Measurements from ENCODE around the gene UBR3.
"Not testable (repeated sequence)": the region's sequence is repeated elsewhere in the genome, so short reads cannot be mapped to it uniquely, and the experiment has no call there.

The UBR3 gene

GRCh38 chr2:169823996-169824372 is 3.3 kb upstream of the UBR3 start:
- in situ Hi-C loops (cut with MboI; ENCODE audit: low sequenced_read_pairs): no loop called here

- in situ Hi-C loops (cut with MboI; ENCODE audit: low sequenced_read_pairs): no loop called here
Measured at GRCh38 chr2:169824373-169825333, 2.6 kb upstream of the UBR3 start, which contains the start of gene METTL5. Gene METTL5 (minus strand): TSS chr2:169824905. CDS start chr2:169824597, 308 bp downstream.

GRCh38 chr2:169828141-169828811 is 1.0 kb downstream of the UBR3 start:
- in situ Hi-C loops (cut with MboI; ENCODE audit: low sequenced_read_pairs): no loop called here

- in situ Hi-C loops (cut with MboI; ENCODE audit: low sequenced_read_pairs): no loop called here
Measured at GRCh38 chr2:169834401-169834800, 7.1 kb downstream of the UBR3 start.

- in situ Hi-C loops (cut with MboI; ENCODE audit: low sequenced_read_pairs): no loop called here
Measured at GRCh38 chr2:169838743-169839489, 11.7 kb downstream of the UBR3 start.

- in situ Hi-C loops (cut with MboI; ENCODE audit: low sequenced_read_pairs): no loop called here
Measured at GRCh38 chr2:169839954-169840746, 12.9 kb downstream of the UBR3 start.

GRCh38 chr2:169840747-169841142 is 13.5 kb downstream of the UBR3 start:
- in situ Hi-C loops (cut with MboI; ENCODE audit: low sequenced_read_pairs): no loop called here

GRCh38 chr2:169841625-169842024 is 14.4 kb downstream of the UBR3 start:
- in situ Hi-C loops (cut with MboI; ENCODE audit: low sequenced_read_pairs): not testable (repeated sequence)

- in situ Hi-C loops (cut with MboI; ENCODE audit: low sequenced_read_pairs): no loop called here
Measured at GRCh38 chr2:169845016-169845415, 17.8 kb downstream of the UBR3 start.

GRCh38 chr2:169848959-169849693 is 21.9 kb downstream of the UBR3 start:
- in situ Hi-C loops (cut with MboI; ENCODE audit: low sequenced_read_pairs): not testable (repeated sequence)

- in situ Hi-C loops (cut with MboI; ENCODE audit: low sequenced_read_pairs): no loop called here
Measured at GRCh38 chr2:169849710-169850109, 22.5 kb downstream of the UBR3 start.

- in situ Hi-C loops (cut with MboI; ENCODE audit: low sequenced_read_pairs): no loop called here
Measured at GRCh38 chr2:169853041-169853668, 25.9 kb downstream of the UBR3 start.

- in situ Hi-C loops (cut with MboI; ENCODE audit: low sequenced_read_pairs): not testable (repeated sequence)
Measured at GRCh38 chr2:169855281-169856258, 28.3 kb downstream of the UBR3 start.

GRCh38 chr2:169859423-169859822 is 32.2 kb downstream of the UBR3 start:
- in situ Hi-C loops (cut with MboI; ENCODE audit: low sequenced_read_pairs): no loop called here

GRCh38 chr2:169860149-169860548 is 32.9 kb downstream of the UBR3 start:
- in situ Hi-C loops (cut with MboI; ENCODE audit: low sequenced_read_pairs): no loop called here

GRCh38 chr2:169862816-169863215 is 35.6 kb downstream of the UBR3 start:
- in situ Hi-C loops (cut with MboI; ENCODE audit: low sequenced_read_pairs): no loop called here

- in situ Hi-C loops (cut with MboI; ENCODE audit: low sequenced_read_pairs): no loop called here
Measured at GRCh38 chr2:169865492-169865891, 38.2 kb downstream of the UBR3 start.

- in situ Hi-C loops (cut with MboI; ENCODE audit: low sequenced_read_pairs): not testable (repeated sequence)
Measured at GRCh38 chr2:169866230-169866629, 39.0 kb downstream of the UBR3 start.

Data from HL-60/S4 treated with phorbol 12-myristate 13-acetate at 8.2 ng/mL for 4 days and 3 days (cell line).